ENCODE data around the gene DYNC1I1.
"Not testable (repeated sequence)": the region's sequence is repeated elsewhere in the genome, so short reads cannot be mapped to it uniquely, and the experiment has no call there.

The DYNC1I1 gene

DNA sequence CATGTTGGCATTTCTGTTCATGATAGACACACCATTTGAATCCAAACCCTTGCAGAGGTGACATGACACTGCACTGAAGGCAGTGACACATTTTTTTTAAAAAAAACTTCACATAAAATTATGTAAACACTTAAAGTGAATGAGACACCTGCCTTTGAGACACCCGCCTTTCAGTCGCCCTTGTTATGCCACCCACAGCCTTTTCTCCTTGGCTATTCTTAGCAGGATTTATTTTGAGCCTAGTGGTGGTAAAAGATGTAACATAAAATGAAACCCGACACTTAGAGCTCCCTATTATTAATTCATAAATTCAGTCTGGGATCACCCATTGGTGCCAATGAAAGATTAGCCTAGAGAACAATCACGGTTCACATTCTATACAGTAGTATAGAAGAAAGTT, 161.3 kb downstream of the DYNC1I1 start:
- Histone ChIP-seq H2BK15ac (ENCODE audit: low read length) (no peak overlapping the region), H3K23ac (ENCODE audit: low read depth, low read length, poor library complexity) (no peak overlapping the region), H4K91ac (ENCODE audit: low read depth, low read length, poor library complexity) (no peak overlapping the region), H3K79me1 (ENCODE audit: low read depth, low read length) (no peaks in the 10 kb centered on the region), H3K14ac (ENCODE audit: low read length) (no peak overlapping the region), H3K4ac (ENCODE audit: low read length) (no peak overlapping the region), H3K4me2 (ENCODE audit: insufficient read depth, low read length, poor library complexity, severe bottlenecking) (no peak overlapping the region), H2BK5ac (ENCODE audit: low read length) (no peak overlapping the region), H2BK120ac (ENCODE audit: low read depth, low read length) (no peak overlapping the region), H2AK5ac (ENCODE audit: low read depth, low read length) (no peak overlapping the region), H3K36me3 (replicated peaks in 1 of 2; ENCODE audit: control insufficient read depth in 2 of 2, insufficient read depth in 2 of 2, low read length in 2 of 2) (no peaks in the 10 kb centered on the region), H2BK12ac (ENCODE audit: low read length) (no peak overlapping the region), H3K4me1 (ENCODE audit: control insufficient read depth in 2 of 2, insufficient read depth in 1 of 2, low read depth in 1 of 2, low read length in 2 of 2) (no peaks in the 10 kb centered on the region), H3K9ac (ENCODE audit: low read depth, low read length, poor library complexity) (no peak overlapping the region), H2AFZ (ENCODE audit: low read length) (no peak overlapping the region), H4K8ac (ENCODE audit: low read depth, low read length) (no peak overlapping the region), H3K27ac (replicated peaks; ENCODE audit: low read length) (no peak overlapping the region), H3K18ac (ENCODE audit: low read length) (no peak overlapping the region), H3K27me3 (ENCODE audit: control insufficient read depth in 3 of 3, insufficient read depth in 3 of 3, low read depth in 1 of 3, low read length in 3 of 3) (peaks cover 0 to 4% (median 0%) of the 10 kb centered on the region in 3 experiments), H3K4me3 (ENCODE audit: low read length in 2 of 2) (no peak overlapping the region), H3K9me3 (replicated peaks in 1 of 2; ENCODE audit: control insufficient read depth in 2 of 2, insufficient read depth in 1 of 2, low read depth in 1 of 2, low read length in 2 of 2) (no peaks in the 10 kb centered on the region)
- no peak for DNase-seq (ENCODE audit: low spot score)
- no CpG with 5 or more reads among the region's 4 CpGs for WGBS, 2 donors (ENCODE audit: extremely low coverage in 2 of 2, insufficient read length in 2 of 2, insufficient replicate concordance in 1 of 2)

DNA sequence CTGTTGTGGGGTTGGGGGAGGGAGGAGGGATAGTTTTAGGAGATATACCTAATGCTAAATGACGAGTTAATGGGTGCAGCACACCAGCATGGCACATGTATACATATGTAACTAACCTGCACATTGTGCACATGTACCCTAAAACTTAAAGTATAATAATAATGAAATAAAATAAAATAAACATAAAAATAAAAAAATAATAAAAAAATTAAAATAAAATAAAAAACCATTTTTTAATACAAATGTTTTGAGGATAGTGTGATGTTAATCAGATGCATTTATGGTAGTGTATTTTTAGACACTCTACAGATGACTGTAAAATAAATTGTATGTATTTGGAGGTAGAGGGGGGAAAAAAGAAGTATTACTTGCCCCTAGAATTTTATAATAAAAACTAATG, 172.5 kb downstream of the DYNC1I1 start:
- H3K14ac ChIP-seq (ENCODE audit: low read length); H2BK5ac ChIP-seq (ENCODE audit: low read length); H3K79me1 ChIP-seq (ENCODE audit: low read depth, low read length); H3K36me3 ChIP-seq (replicated peaks in 1 of 2; ENCODE audit: control insufficient read depth in 2 of 2, insufficient read depth in 2 of 2, low read length in 2 of 2); H3K9me3 ChIP-seq (replicated peaks in 1 of 2; ENCODE audit: control insufficient read depth in 2 of 2, insufficient read depth in 1 of 2, low read depth in 1 of 2, low read length in 2 of 2); H2AK5ac ChIP-seq (ENCODE audit: low read depth, low read length); H3K23ac ChIP-seq (ENCODE audit: low read depth, low read length, poor library complexity); H3K4me1 ChIP-seq (ENCODE audit: control insufficient read depth in 2 of 2, insufficient read depth in 1 of 2, low read depth in 1 of 2, low read length in 2 of 2); H3K4me3 ChIP-seq (ENCODE audit: low read length in 2 of 2); H3K4me2 ChIP-seq (ENCODE audit: insufficient read depth, low read length, poor library complexity, severe bottlenecking); H3K27ac ChIP-seq (replicated peaks; ENCODE audit: low read length); H3K18ac ChIP-seq (ENCODE audit: low read length); H4K8ac ChIP-seq (ENCODE audit: low read depth, low read length); H3K4ac ChIP-seq (ENCODE audit: low read length); DNase-seq (ENCODE audit: low spot score); H2BK12ac ChIP-seq (ENCODE audit: low read length); H2BK120ac ChIP-seq (ENCODE audit: low read depth, low read length); H3K9ac ChIP-seq (ENCODE audit: low read depth, low read length, poor library complexity); H3K27me3 ChIP-seq (ENCODE audit: control insufficient read depth in 3 of 3, insufficient read depth in 3 of 3, low read depth in 1 of 3, low read length in 3 of 3); H4K91ac ChIP-seq (ENCODE audit: low read depth, low read length, poor library complexity); H2AFZ ChIP-seq (ENCODE audit: low read length); H2BK15ac ChIP-seq (ENCODE audit: low read length): not testable (repeated sequence)
- no CpG with 5 or more reads among the region's 1 CpG for WGBS, 2 donors (ENCODE audit: extremely low coverage in 2 of 2, insufficient read length in 2 of 2, insufficient replicate concordance in 1 of 2)

DNA sequence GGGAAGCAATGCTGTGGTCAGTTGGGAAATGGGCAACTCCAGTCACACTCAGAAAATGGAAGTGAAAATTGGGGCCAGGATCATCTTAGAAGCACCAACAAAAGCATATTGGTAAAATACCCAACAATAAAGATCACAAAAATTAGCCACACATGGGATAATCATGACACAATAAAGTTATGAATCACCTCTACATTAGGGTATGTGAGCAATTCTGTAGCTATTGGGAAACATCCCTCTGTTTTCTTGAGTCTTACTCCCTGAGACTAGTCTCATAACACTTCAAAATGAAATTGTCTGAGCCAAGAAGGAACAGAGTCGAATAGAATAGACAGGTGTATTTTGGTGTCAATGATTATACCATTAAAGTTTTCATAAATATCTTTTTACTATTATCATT, 178.3 kb downstream of the DYNC1I1 start:
- WGBS, 2 donors (ENCODE audit: extremely low coverage in 2 of 2, insufficient read length in 2 of 2, insufficient replicate concordance in 1 of 2), result no CpG with 5 or more reads among the region's 1 CpG
- H3K14ac ChIP-seq (ENCODE audit: low read length), result no peak overlapping the region
- H3K27me3 ChIP-seq (ENCODE audit: control insufficient read depth in 3 of 3, insufficient read depth in 3 of 3, low read depth in 1 of 3, low read length in 3 of 3), result peaks cover 0 to 4% (median 0%) of the 10 kb centered on the region in 3 experiments
- H2BK120ac ChIP-seq (ENCODE audit: low read depth, low read length), result no peak overlapping the region
- no peak overlapping the region for H3K23ac ChIP-seq (ENCODE audit: low read depth, low read length, poor library complexity)
- H2BK5ac ChIP-seq (ENCODE audit: low read length), result no peak overlapping the region
- no peak overlapping the region for H2AFZ ChIP-seq (ENCODE audit: low read length)
- H3K18ac ChIP-seq (ENCODE audit: low read length), result no peak overlapping the region
- H4K8ac ChIP-seq (ENCODE audit: low read depth, low read length), result no peak overlapping the region
- H2AK5ac ChIP-seq (ENCODE audit: low read depth, low read length), result no peak overlapping the region
- no peak overlapping the region for H3K4me2 ChIP-seq (ENCODE audit: insufficient read depth, low read length, poor library complexity, severe bottlenecking)
- H3K79me1 ChIP-seq (ENCODE audit: low read depth, low read length), result no peaks in the 10 kb centered on the region
- H4K91ac ChIP-seq (ENCODE audit: low read depth, low read length, poor library complexity), result no peak overlapping the region
- no peaks in the 10 kb centered on the region for H3K4me1 ChIP-seq (ENCODE audit: control insufficient read depth in 2 of 2, insufficient read depth in 1 of 2, low read depth in 1 of 2, low read length in 2 of 2)
- H3K9me3 ChIP-seq (replicated peaks in 1 of 2; ENCODE audit: control insufficient read depth in 2 of 2, insufficient read depth in 1 of 2, low read depth in 1 of 2, low read length in 2 of 2), result no peaks in the 10 kb centered on the region
- no peak overlapping the region for H3K4ac ChIP-seq (ENCODE audit: low read length)
- no peak overlapping the region for H3K4me3 ChIP-seq (ENCODE audit: low read length in 2 of 2)
- H2BK12ac ChIP-seq (ENCODE audit: low read length), result no peak overlapping the region
- DNase-seq (ENCODE audit: low spot score), result no peak
- H3K27ac ChIP-seq (replicated peaks; ENCODE audit: low read length), result no peak overlapping the region
- no peaks in the 10 kb centered on the region for H3K36me3 ChIP-seq (replicated peaks in 1 of 2; ENCODE audit: control insufficient read depth in 2 of 2, insufficient read depth in 2 of 2, low read length in 2 of 2)
- H3K9ac ChIP-seq (ENCODE audit: low read depth, low read length, poor library complexity), result no peak overlapping the region
- H2BK15ac ChIP-seq (ENCODE audit: low read length), result no peak overlapping the region

DNA sequence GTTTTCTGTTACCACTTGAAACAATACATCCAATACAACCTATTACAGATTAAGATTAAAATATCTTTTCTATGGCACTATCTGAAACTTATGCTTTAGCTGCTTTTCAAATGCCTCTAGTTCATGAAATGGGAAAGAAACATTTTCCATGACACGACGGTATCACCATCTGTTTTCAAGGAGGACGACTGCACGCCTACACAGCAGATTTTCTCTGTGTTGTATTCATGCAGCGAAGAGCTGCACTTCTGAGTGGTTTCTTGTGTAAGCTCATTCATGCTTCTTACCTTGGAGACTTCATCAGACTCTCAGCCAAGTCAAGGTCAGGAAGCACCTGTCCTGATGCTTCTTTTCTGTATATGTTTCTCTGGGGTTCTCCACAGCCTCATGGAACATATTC, 179.2 kb downstream of the DYNC1I1 start:
- Histone ChIP-seq H3K79me1 (ENCODE audit: low read depth, low read length) (no peaks in the 10 kb centered on the region), H3K9ac (ENCODE audit: low read depth, low read length, poor library complexity) (no peak overlapping the region), H3K4me3 (ENCODE audit: low read length in 2 of 2) (no peak overlapping the region), H2AK5ac (ENCODE audit: low read depth, low read length) (no peak overlapping the region), H3K23ac (ENCODE audit: low read depth, low read length, poor library complexity) (no peak overlapping the region), H2AFZ (ENCODE audit: low read length) (no peak overlapping the region), H2BK12ac (ENCODE audit: low read length) (no peak overlapping the region), H3K36me3 (replicated peaks in 1 of 2; ENCODE audit: control insufficient read depth in 2 of 2, insufficient read depth in 2 of 2, low read length in 2 of 2) (no peaks in the 10 kb centered on the region), H2BK5ac (ENCODE audit: low read length) (no peak overlapping the region), H3K4me1 (ENCODE audit: control insufficient read depth in 2 of 2, insufficient read depth in 1 of 2, low read depth in 1 of 2, low read length in 2 of 2) (no peaks in the 10 kb centered on the region), H2BK120ac (ENCODE audit: low read depth, low read length) (no peak overlapping the region), H4K91ac (ENCODE audit: low read depth, low read length, poor library complexity) (no peak overlapping the region), H3K27ac (replicated peaks; ENCODE audit: low read length) (no peak overlapping the region), H2BK15ac (ENCODE audit: low read length) (no peak overlapping the region), H3K18ac (ENCODE audit: low read length) (no peak overlapping the region), H3K4me2 (ENCODE audit: insufficient read depth, low read length, poor library complexity, severe bottlenecking) (no peak overlapping the region), H3K9me3 (replicated peaks in 1 of 2; ENCODE audit: control insufficient read depth in 2 of 2, insufficient read depth in 1 of 2, low read depth in 1 of 2, low read length in 2 of 2) (no peaks in the 10 kb centered on the region), H3K27me3 (ENCODE audit: control insufficient read depth in 3 of 3, insufficient read depth in 3 of 3, low read depth in 1 of 3, low read length in 3 of 3) (peaks cover 0 to 4% (median 0%) of the 10 kb centered on the region in 3 experiments), H3K14ac (ENCODE audit: low read length) (no peak overlapping the region), H4K8ac (ENCODE audit: low read depth, low read length) (no peak overlapping the region), H3K4ac (ENCODE audit: low read length) (no peak overlapping the region)
- WGBS, 2 donors (ENCODE audit: extremely low coverage in 2 of 2, insufficient read length in 2 of 2, insufficient replicate concordance in 1 of 2), result no CpG with 5 or more reads among the region's 5 CpGs
- no peak for DNase-seq (ENCODE audit: low spot score)
